DOHH2 (cell line): ENCODE results near the gene SEMA4D.

ENCODE experiments used
- EZH2phosphoT487 ChIP-seq: fragments of 200-600 bp; sonication (generic); IDR thresholded peaks from 2 replicates; pipeline ENCODE4 v1.6.1; 2017; ENCODE audit warnings: borderline replicate concordance, mild to moderate bottlenecking, antibody characterized with exemption, low read length, moderate library complexity, mixed read lengths
- TF ChIP-seq, protein P1 (sequence below): fragments of 200-600 bp; sonication (generic); IDR thresholded peaks from one replicate; pipeline ENCODE4 v1.5.1; 2014; ENCODE audit warnings: antibody characterized with exemption, mild to moderate bottlenecking, low read depth, low read length; ENCODE audit not compliant: poor library complexity, severe bottlenecking

GRCh38 chr9:89445801-89446251 is 52.1 kb downstream of the SEMA4D start:
- TF ChIP-seq, protein P1, sequence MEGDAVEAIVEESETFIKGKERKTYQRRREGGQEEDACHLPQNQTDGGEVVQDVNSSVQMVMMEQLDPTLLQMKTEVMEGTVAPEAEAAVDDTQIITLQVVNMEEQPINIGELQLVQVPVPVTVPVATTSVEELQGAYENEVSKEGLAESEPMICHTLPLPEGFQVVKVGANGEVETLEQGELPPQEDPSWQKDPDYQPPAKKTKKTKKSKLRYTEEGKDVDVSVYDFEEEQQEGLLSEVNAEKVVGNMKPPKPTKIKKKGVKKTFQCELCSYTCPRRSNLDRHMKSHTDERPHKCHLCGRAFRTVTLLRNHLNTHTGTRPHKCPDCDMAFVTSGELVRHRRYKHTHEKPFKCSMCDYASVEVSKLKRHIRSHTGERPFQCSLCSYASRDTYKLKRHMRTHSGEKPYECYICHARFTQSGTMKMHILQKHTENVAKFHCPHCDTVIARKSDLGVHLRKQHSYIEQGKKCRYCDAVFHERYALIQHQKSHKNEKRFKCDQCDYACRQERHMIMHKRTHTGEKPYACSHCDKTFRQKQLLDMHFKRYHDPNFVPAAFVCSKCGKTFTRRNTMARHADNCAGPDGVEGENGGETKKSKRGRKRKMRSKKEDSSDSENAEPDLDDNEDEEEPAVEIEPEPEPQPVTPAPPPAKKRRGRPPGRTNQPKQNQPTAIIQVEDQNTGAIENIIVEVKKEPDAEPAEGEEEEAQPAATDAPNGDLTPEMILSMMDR = no peak
- no peak for TF ChIP-seq EZH2phosphoT487
